GM10248 (cell line): ENCODE data around the gene TSTD1.

ENCODE experiments used
- CTCF ChIA-PET: fragments of 300-600 bp; sonication (Branson Sonifier 250); formaldehyde crosslinking; extraction: SDS; loops from one replicate; lab custom pipeline; 2021; ENCODE audit warnings: antibody characterized with exemption; lab: Yijun Ruan, JAX
- POLR2A ChIA-PET: fragments of 350-650 bp; sonication (Branson Sonifier 250); formaldehyde crosslinking; extraction: SDS; loops from one replicate; lab custom pipeline; 2020; ENCODE audit warnings: antibody characterized with exemption; lab: Yijun Ruan, JAX
- DNase-seq: peaks from one replicate; pipeline ENCODE4 v3.0.0; 2012; ENCODE audit errors: extremely low spot score
- TF ChIP-seq, protein P1 (sequence below): IDR thresholded peaks from 2 replicates; pipeline ENCODE4 v1.5.1; 2012; ENCODE audit warnings: mild to moderate bottlenecking, low read depth; ENCODE audit errors: extremely low read depth, missing control alignments, control extremely low read depth

The TSTD1 gene

DNA sequence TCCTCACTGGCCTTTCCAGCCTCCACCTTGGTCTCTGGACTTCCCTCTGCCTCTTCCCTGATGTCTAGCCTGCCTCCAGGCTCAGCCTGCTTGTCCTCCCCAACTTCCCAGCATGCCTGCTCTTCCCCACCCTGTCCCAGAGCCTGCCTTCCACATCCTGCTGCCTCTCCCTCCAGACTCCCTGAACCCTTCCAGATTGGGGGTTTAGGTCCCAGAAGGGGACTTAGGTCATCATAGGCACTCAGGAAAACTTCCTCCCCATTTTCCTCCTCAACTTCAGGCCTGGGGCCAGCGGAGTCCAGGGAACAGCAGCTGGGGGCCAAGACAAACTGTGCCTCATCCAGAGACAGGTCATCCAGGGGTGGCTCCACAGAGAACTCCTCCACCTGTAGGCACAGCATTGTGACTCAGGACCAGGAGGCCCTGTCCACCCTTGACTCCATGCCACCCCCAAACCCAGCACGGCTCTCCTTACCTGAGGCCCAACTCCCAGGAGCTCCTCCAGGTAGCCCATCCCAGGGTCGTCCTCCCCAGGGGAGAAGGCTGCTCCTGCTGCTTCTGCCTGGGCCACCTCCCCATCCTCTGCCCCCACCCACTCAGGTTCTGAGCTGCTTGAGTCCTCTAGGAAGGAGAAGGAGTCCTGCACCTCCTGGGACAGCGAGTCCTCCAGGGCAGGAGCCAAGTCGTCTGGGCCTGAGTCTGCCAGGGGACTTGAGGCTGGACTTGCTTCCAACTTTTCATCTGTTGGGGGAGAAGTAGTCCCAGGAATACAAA, 10.4 kb upstream of the TSTD1 start:
- CTCF ChIA-PET: interaction anchor here (2.7 kb wide), 1 partner anchor 23 kb away, joined by 8 read pairs; no protein-coding TSS in a partner anchor
- no peak for DNase-seq
- POLR2A ChIA-PET: no interaction called here
- TF ChIP-seq, protein P1, sequence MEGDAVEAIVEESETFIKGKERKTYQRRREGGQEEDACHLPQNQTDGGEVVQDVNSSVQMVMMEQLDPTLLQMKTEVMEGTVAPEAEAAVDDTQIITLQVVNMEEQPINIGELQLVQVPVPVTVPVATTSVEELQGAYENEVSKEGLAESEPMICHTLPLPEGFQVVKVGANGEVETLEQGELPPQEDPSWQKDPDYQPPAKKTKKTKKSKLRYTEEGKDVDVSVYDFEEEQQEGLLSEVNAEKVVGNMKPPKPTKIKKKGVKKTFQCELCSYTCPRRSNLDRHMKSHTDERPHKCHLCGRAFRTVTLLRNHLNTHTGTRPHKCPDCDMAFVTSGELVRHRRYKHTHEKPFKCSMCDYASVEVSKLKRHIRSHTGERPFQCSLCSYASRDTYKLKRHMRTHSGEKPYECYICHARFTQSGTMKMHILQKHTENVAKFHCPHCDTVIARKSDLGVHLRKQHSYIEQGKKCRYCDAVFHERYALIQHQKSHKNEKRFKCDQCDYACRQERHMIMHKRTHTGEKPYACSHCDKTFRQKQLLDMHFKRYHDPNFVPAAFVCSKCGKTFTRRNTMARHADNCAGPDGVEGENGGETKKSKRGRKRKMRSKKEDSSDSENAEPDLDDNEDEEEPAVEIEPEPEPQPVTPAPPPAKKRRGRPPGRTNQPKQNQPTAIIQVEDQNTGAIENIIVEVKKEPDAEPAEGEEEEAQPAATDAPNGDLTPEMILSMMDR: no peak

DNA sequence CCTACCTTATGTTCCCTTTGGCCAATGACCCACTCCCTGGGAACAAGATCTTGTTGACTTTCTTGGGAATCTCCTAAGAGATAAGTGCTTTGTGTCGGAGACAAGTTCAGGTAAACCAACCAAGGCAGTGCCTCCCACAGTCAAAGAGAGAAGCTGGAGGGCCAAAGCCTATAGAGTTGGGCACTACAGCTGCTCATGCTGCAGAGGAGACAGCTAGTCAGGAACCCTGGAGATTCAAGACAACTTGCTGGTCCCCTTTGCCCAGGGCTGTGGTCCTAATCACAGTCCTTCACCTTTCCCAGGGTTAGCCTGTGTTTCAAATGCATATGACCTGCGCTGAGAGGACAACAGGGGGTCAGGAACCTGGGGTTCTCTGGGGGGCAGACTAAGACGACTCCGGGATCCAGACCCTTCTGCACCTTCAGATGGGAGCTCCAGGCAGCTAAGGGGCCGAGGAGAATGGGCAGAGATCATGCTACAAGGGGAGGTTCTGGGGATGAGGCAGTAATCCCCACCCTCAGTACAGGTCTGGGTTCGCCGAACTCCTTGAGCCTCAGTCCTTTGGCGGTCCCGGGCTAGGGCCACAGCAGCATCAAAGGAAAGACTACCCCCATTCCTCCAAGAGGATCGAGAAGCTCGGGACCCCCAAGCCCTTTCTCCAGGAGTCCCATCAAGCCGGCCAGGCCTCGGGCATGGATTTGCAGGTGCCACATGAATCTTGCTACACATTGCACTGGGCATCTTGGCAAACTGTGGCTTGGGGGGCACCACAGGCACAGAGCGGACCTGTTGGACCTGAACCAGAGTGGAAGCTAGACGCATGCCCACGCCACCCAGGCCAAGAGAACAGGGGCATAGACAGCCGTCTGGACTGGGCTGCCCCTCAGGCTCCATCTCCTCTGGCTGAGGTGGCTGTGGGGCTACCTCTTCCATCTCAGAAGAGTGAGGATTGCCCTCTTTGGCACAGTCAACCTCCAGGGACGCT, 9.0 kb upstream of the TSTD1 start:
- TF ChIP-seq, protein P1: no peak
- ChIA-PET POLR2A (interaction anchor here (0.8 to 1.7 kb wide), 6 partner anchors 9 to 84 kb away, joined by 3 to 7 read pairs (median 4); partner anchors contain the start of genes ARHGAP30, F11R and TSTD1), CTCF (interaction anchor here (1.1 to 4.4 kb wide), 7 partner anchors 13 to 145 kb away, joined by 3 to 34 read pairs (median 8); partner anchors contain the start of genes ARHGAP30 and KLHDC9)
- DNase-seq: no peak

DNA sequence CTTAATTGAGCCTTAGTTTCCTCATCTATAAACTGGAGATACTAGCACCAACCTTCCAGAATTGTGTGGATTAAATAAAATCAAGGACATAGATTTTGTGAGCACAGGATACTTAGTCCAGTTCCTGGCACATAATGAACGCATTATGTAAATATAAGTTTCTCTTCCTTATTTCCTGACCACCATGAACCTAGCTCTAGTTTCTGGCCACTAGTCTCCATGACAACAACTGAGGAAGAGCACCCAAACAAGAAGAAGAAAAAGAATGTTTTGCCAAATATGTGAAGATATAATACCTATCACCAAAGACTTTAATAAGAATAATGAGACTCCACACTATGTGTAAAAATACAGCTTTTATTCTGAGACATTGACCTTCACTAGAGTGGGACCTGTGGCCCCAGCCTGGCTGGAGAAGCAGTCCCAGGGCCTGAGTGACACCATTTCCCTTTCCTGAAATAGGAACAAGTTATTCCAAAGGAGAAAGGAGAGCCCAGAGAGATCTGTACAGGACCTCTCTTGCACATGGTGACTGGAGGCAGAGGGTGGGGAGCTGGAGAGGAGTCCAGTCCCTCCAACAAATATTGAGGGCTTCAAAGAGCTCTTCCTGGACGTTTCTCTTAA, 8.0 kb upstream of the TSTD1 start:
- ChIA-PET POLR2A (interaction anchor here (1.2 to 2.9 kb wide), 8 partner anchors 8 to 119 kb away, joined by 3 to 13 read pairs (median 4); partner anchors contain the start of genes ARHGAP30, F11R, PPOX and TSTD1), CTCF (interaction anchor here (1.2 to 4.4 kb wide), 12 partner anchors 8 to 146 kb away, joined by 3 to 34 read pairs (median 6); partner anchors contain the start of genes ARHGAP30 and KLHDC9)
- TF ChIP-seq, protein P1: no peak
- peak; percentile 78 for DNase-seq

DNA sequence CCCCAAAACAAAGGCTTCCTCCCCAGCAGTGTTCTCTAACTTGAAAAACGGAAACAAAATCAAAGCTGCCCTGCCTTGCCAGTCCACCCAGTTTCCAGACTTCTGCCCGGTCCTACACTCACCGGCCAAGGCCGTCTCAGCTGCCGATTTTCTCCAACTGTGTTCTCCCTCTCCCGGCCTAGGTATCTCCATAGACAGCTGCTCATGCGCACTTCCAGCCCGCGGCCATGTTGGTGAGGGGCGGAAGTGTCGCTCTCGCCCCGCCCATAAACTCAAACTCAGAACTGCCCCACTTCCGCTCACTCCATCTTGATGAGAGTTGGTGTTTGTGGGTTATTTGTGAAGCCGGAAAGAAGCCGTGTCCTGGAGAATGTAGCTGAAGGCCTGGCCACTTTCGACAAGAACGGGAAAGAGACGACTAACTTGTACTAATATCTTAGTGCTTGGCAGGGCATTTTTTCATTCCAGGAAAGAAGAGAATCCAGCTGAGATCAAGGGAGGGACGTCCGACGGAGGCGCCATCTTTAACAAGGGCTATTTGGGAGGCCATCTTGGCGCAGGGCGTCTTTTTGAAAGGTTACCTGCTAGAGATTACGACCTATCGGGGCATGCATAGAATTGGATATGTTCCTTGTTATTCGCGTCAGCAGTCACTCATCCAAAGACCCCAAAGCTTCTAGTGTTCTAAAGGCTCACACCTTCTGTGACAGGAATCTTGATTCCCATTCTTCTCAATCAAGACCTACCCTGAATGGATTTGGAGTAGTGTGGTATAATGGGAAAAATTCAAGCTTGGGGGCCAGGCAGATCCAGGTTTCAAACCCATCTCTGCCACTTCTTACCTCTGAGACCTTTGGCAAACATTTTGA, 7.2 kb upstream of the TSTD1 start, which contains the start of gene USF1:
USF1 (minus strand) TSS at position 242 of the 869 bp plus-strand sequence. CDS start 2,702 bp downstream, outside the sequence.
- TF ChIP-seq, protein P1: no peak
- DNase-seq: peak; percentile 89
- POLR2A ChIA-PET: interaction anchor here (0.6 to 2.9 kb wide), 13 partner anchors 7 to 120 kb away, joined by 3 to 13 read pairs (median 3); partner anchors contain the start of genes ARHGAP30, DEDD, F11R and PPOX

More for the DNA sequence above, 7.2 kb upstream of the TSTD1 start, which contains the start of gene USF1:
- CTCF ChIA-PET: interaction anchor here (1.2 to 4.4 kb wide), 13 partner anchors 9 to 146 kb away, joined by 3 to 34 read pairs (median 6); partner anchors contain the start of genes ARHGAP30, F11R and KLHDC9
